HCT116 (cell line): ENCODE measurements around the gene TACR2. TPM values are rescaled to one million over a fixed set of nuclear protein-coding genes. Genes with fewer than 3 reads are reported as not detected.
A peak's percentile ranks its signal among the peaks of the same experiment; 100 is the strongest.

Experiments
- ATAC-seq: fragments of 200-7000 bp; cut with Tn5 transposase; 2 replicates; pipeline ENCODE4 v1.9.1; 2020; ENCODE audit warnings: mild to moderate bottlenecking, moderate library complexity
- BruUV-seq: library from RNA; stranded (reverse); fragments of 400-500 nt; replicated peaks from 2 replicates; lab custom pipeline; 2021; lab: Mats Ljungman, UMichigan
- CTCF ChIA-PET: fragments of 300-600 bp; sonication (Branson Sonifier 250); formaldehyde crosslinking; loops from one replicate; lab custom pipeline; 2021; ENCODE audit warnings: antibody characterized with exemption; lab: Charles Lee
- POLR2A ChIA-PET: fragments of 300-600, 350-600 bp; sonication (Branson Sonifier 250); formaldehyde crosslinking; loops from one replicate; lab custom pipeline; 2021; ENCODE audit warnings: antibody characterized with exemption; lab: Charles Lee
- RAD21 ChIA-PET, 2 experiments: fragments of 300-600 bp; sonication (Branson Sonifier 250); formaldehyde crosslinking; loops; one replicate each; lab custom pipeline; 2023; ENCODE audit warnings: low total read pairs in 2 of 2; ENCODE audit not compliant: uncharacterized antibody in 2 of 2, unreplicated experiment in 2 of 2, low non-redundant PET in 1 of 2; lab: Charles Lee
- DNase-seq: peaks from one replicate; pipeline ENCODE4 v3.0.0-alpha.2; 2010; ENCODE audit warnings: low read depth, low spot score
- H2AFZ ChIP-seq: fragments of 200-600 bp; shearing (Covaris generic), sonication (generic); 2 replicates; pipeline ENCODE4 v1.6.1; 2017; ENCODE audit warnings: low read depth, mixed run types, mixed read lengths, antibody characterized with exemption, low read length; ENCODE audit not compliant: poor library complexity, severe bottlenecking
- H3K27ac ChIP-seq: 2 replicates; pipeline ENCODE4 v1.5.1; 2012; ENCODE audit warnings: low read depth, low read length
- H3K27me3 ChIP-seq: fragments of 200-600 bp; sonication (generic); 2 replicates; pipeline ENCODE4 v1.6.1; 2016; ENCODE audit warnings: mixed run types, low read length, mixed read lengths; ENCODE audit not compliant: insufficient read depth
- H3K36me3 ChIP-seq, 2 experiments: fragments of 200-500 bp in 1 of 2; fragments of 200-600 bp in 1 of 2; sonication (Bioruptor generic) in 1 of 2; sonication (generic) in 1 of 2; 2 replicates each; pipeline versions ENCODE4 v1.5.1 to v1.6.1; 2014 to 2016; ENCODE audit warnings: low read length in 2 of 2, inconsistent platforms in 1 of 2, mixed read lengths in 1 of 2, mixed run types in 1 of 2; ENCODE audit not compliant: insufficient read depth in 2 of 2, control insufficient read depth in 1 of 2
- H3K4me1 ChIP-seq, 2 experiments: fragments of 200-600 bp in 1 of 2; sonication (generic) in 1 of 2; 2 replicates each; pipeline versions ENCODE4 v1.5.1 to v1.6.1; 2012 to 2017; ENCODE audit warnings: low read length in 2 of 2, inconsistent platforms in 1 of 2, mild to moderate bottlenecking in 1 of 2, mixed read lengths in 1 of 2, mixed run types in 1 of 2, moderate library complexity in 1 of 2; ENCODE audit not compliant: insufficient read depth in 2 of 2, control insufficient read depth in 1 of 2
- H3K4me2 ChIP-seq: fragments of 200-600 bp; sonication (generic); 2 replicates; pipeline ENCODE4 v1.6.1; 2017; ENCODE audit warnings: mixed run types, low read length, mixed read lengths
- H3K4me3 ChIP-seq, 2 experiments: fragments of 200-600 bp in 1 of 2; sonication (generic) in 1 of 2; replicated peaks in 1 of 2; 2 replicates each; pipeline ENCODE4 v1.5.1; 2011 to 2016; ENCODE audit warnings: low read length in 2 of 2, control low read depth in 1 of 2, low read depth in 1 of 2, mild to moderate bottlenecking in 1 of 2, mixed read lengths in 1 of 2, mixed run types in 1 of 2
- H3K79me2 ChIP-seq: fragments of 200-600 bp; sonication (generic); 2 replicates; pipeline ENCODE4 v1.6.1; 2017; ENCODE audit warnings: mild to moderate bottlenecking, mixed run types, low read length, moderate library complexity, mixed read lengths; ENCODE audit not compliant: insufficient read depth
- H3K9ac ChIP-seq: fragments of 200-600 bp; sonication (generic); 2 replicates; pipeline ENCODE4 v1.6.1; 2016; ENCODE audit warnings: low read length, mixed read lengths
- H3K9me2 ChIP-seq: fragments of 200-600 bp; sonication (generic), shearing (Covaris generic); 2 replicates; pipeline ENCODE4 v1.6.1; 2017; ENCODE audit warnings: mixed run types, mild to moderate bottlenecking, moderate library complexity; ENCODE audit not compliant: insufficient read depth
- H3K9me3 ChIP-seq, 2 experiments: fragments of 200-500 bp in 1 of 2; fragments of 200-600 bp in 1 of 2; sonication (Bioruptor generic) in 1 of 2; sonication (generic) in 1 of 2; 2 replicates each; pipeline ENCODE4 v1.6.1; 2014 to 2017; ENCODE audit warnings: low read length in 2 of 2, mixed read lengths in 2 of 2, inconsistent platforms in 1 of 2, low read depth in 1 of 2, mild to moderate bottlenecking in 1 of 2, mixed run types in 1 of 2, moderate library complexity in 1 of 2; ENCODE audit not compliant: control insufficient read depth in 1 of 2, insufficient read depth in 1 of 2
- H4K20me1 ChIP-seq: fragments of 200-600 bp; sonication (generic), shearing (Covaris generic); 2 replicates; pipeline ENCODE4 v1.6.1; 2017; ENCODE audit warnings: mixed run types, mild to moderate bottlenecking, moderate library complexity; ENCODE audit not compliant: insufficient read depth
- CEBPB ChIP-seq: IDR thresholded peaks from 2 replicates; pipeline ENCODE4 v1.6.1; 2012; ENCODE audit warnings: low read depth
- EGR1 ChIP-seq: IDR thresholded peaks from 2 replicates; pipeline ENCODE4 v1.6.1; 2012; ENCODE audit warnings: low read depth
- ELF1 ChIP-seq: IDR thresholded peaks from 2 replicates; pipeline ENCODE4 v1.6.1; 2012; ENCODE audit warnings: low read depth, borderline replicate concordance
- EZH2phosphoT487 ChIP-seq: fragments of 200-600 bp; IDR thresholded peaks from 2 replicates; pipeline ENCODE4 v1.6.1; 2018; ENCODE audit warnings: antibody characterized with exemption, borderline replicate concordance
- FOSL1 ChIP-seq: IDR thresholded peaks from 2 replicates; pipeline ENCODE4 v1.6.1; 2012; ENCODE audit warnings: low read depth
- POLR2A ChIP-seq: IDR thresholded peaks from 2 replicates; pipeline ENCODE4 v1.7.0; 2011; ENCODE audit warnings: borderline replicate concordance; ENCODE audit not compliant: insufficient read depth, insufficient read length; ENCODE audit errors: extremely low read depth
- POLR2AphosphoS5 ChIP-seq: IDR thresholded peaks from 2 replicates; pipeline ENCODE4 v1.6.1; 2011; ENCODE audit warnings: mild to moderate bottlenecking, low read depth, low read length, moderate library complexity
- SP1 ChIP-seq: IDR thresholded peaks from 2 replicates; pipeline ENCODE4 v1.6.1; 2012; ENCODE audit warnings: low read depth
- SRF ChIP-seq: IDR thresholded peaks from 2 replicates; pipeline ENCODE4 v1.6.1; 2012; ENCODE audit warnings: low read depth
- TCF7L2 ChIP-seq: IDR thresholded peaks from 2 replicates; pipeline ENCODE4 v1.7.0; 2011; ENCODE audit warnings: borderline replicate concordance, inconsistent platforms; ENCODE audit not compliant: insufficient read depth, insufficient read length; ENCODE audit errors: extremely low read depth
- ZFX ChIP-seq: fragments of 450-650 bp; IDR thresholded peaks from 2 replicates; pipeline ENCODE4 v1.6.1; 2017
- ZNF274 ChIP-seq: fragments of 200-500 bp; sonication (Bioruptor generic); IDR thresholded peaks from 2 replicates; pipeline ENCODE4 v1.6.1; 2014; ENCODE audit warnings: mild to moderate bottlenecking, low read depth, low read length, inconsistent platforms
- intact Hi-C: fragments of 100-400 bp; cut with micrococcal nuclease; formaldehyde crosslinking; loops from 2 replicates; pipeline ENCODE4 v1.10.0; 2022
- total RNA-seq: library from RNA; stranded (reverse); gene quantifications from one replicate; pipeline ENCODE4 v1.2.1, GENCODE V29; 2021; ENCODE audit not compliant: unreplicated experiment
- TF ChIP-seq, protein P1 (sequence below): IDR thresholded peaks from 2 replicates; pipeline ENCODE4 v1.6.1; 2012
- TF ChIP-seq, protein P2 (sequence below): IDR thresholded peaks from 2 replicates; pipeline ENCODE4 v1.6.1; 2011; ENCODE audit warnings: mild to moderate bottlenecking, low read length, moderate library complexity; ENCODE audit not compliant: insufficient replicate concordance; ENCODE audit errors: extremely low read depth
- TF ChIP-seq, protein P3 (sequence below), 3 experiments: fragments of 200-600 bp in 1 of 3; sonication (generic) in 1 of 3; IDR thresholded peaks in 2 of 3; conservative IDR thresholded peaks in 1 of 3; 2 replicates each; pipeline ENCODE4 v1.5.1; 2012 to 2017; ENCODE audit warnings: low read depth in 2 of 3, low read length in 2 of 3, antibody characterized with exemption in 1 of 3, borderline replicate concordance in 1 of 3, control low read depth in 1 of 3, mild to moderate bottlenecking in 1 of 3, mixed read lengths in 1 of 3, mixed run types in 1 of 3, moderate library complexity in 1 of 3; ENCODE audit not compliant: insufficient read depth in 1 of 3

Gene TACR2
- total RNA-seq, 1 experiment from 2014 or later: not detected

DNA sequence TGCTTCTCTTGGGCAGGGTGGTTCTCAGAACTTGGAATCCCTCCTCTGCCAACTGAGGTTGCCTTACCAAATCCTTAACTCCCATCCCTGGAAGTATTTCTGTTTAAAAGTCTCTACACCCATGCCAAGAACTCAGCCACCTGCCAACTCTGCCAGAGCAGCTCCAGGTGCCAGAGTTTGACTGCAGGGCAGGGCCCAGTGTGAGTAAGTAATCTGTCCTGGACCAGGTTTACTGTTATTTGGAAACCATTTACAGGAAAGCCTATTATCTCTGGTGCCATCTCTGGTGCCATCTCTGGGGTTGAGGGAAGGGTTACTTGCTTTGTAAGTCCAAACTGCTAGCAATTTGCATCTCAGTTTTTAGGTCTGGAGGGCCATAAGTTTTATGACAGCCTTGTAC, 37.1 kb upstream of the TACR2 start:
- H3K4me1 ChIP-seq: peaks cover 45 to 64% of the 10 kb centered on the region in 2 experiments
- no peaks in the 10 kb centered on the region for H3K27me3 ChIP-seq
- peaks cover 4% of the 10 kb centered on the region; the same call in 1 of the 2 replicates for H3K79me2 ChIP-seq
- 0 out of 4 replicates have a peak, but pooled peaks cover 0 to 3% of the 10 kb centered on the region in 2 experiments for H3K36me3 ChIP-seq
- CTCF ChIA-PET: no interaction called here
- RAD21 ChIA-PET: no interaction called here
- TF ChIP-seq CEBPB (no peak), ELF1 (no peak), EZH2phosphoT487 (no peak), TCF7L2 (no peak), ZFX (no peak), SRF (no peak), FOSL1 (no peak)
- TF ChIP-seq, protein P1, sequence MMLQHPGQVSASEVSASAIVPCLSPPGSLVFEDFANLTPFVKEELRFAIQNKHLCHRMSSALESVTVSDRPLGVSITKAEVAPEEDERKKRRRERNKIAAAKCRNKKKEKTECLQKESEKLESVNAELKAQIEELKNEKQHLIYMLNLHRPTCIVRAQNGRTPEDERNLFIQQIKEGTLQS: no peak
- H3K27ac ChIP-seq: no peak overlapping the region
- DNase-seq (no peak), ATAC-seq (no peak)
- no peak overlapping the region for H3K4me2 ChIP-seq
- H2AFZ ChIP-seq: no peak overlapping the region
- H4K20me1 ChIP-seq: no peaks in the 10 kb centered on the region
- no TSS peak for BruUV-seq
- H3K9me3 ChIP-seq: no peaks in the 10 kb centered on the region
- POLR2A ChIA-PET: no interaction called here
- no peaks in the 10 kb centered on the region for H3K9me2 ChIP-seq
- no peak overlapping the region for H3K9ac ChIP-seq
- H3K4me3 ChIP-seq: no peak overlapping the region
- intact Hi-C loops: loop anchor here (10.0 kb wide), 1 partner anchor 51 kb away; no protein-coding TSS in a partner anchor

DNA sequence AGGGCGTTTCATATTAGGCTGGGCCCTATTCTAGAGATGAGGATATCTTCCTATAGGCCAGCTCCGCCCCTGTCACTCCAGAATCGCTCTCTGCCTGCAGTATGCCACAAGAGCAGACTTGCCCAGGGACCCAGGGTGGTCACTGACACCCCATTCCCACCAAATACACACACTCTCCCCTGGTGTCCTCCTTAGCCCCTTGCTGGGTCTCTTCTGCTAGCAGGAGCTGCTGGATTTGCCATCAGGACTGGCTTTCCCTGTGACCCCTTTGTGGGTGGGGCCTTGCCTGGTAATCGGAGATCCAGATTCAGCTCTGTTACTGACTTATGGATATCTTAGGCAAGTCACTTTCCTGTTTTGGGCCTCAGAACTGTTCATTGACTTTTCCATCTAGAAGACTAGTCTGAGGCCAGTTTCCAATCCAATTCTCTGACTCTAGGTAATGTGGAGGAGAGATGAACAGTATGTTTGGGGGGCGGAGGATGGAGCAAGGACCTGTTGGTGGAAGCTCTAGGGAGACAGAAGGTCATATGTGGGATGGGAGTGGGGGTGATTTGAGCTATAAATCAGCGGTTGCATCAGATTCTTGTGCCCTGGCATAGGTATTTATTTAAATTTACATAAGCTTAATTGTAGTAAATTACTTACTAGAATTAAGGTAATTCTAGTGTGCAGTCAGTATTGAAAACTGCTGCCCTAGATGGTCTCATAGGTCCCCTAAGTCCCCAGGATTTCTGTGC, 36.1 kb upstream of the TACR2 start:
- POLR2A ChIA-PET: no interaction called here
- Histone ChIP-seq H3K27ac (no peak overlapping the region), H3K27me3 (no peaks in the 10 kb centered on the region), H3K4me2 (peak overlapping the region; percentile 95), H3K79me2 (peaks cover 4% of the 10 kb centered on the region; the same call in 1 of the 2 replicates), H3K9ac (no peak overlapping the region), H3K36me3 (0 out of 4 replicates have a peak, but pooled peaks cover 0 to 3% of the 10 kb centered on the region in 2 experiments), H3K9me2 (no peaks in the 10 kb centered on the region), H3K4me3 (peak overlapping the region in 1 of 2 experiments; percentile 82; a peak in 1 of 4 replicates), H2AFZ (no peak overlapping the region), H4K20me1 (no peaks in the 10 kb centered on the region), H3K4me1 (peaks cover 39 to 64% of the 10 kb centered on the region in 2 experiments), H3K9me3 (no peaks in the 10 kb centered on the region)
- ATAC-seq (no peak), DNase-seq (no peak)
- intact Hi-C loops: loop anchor here (10.0 kb wide), 1 partner anchor 52 kb away; no protein-coding TSS in a partner anchor
- BruUV-seq: no TSS peak
- CTCF ChIA-PET: no interaction called here
- RAD21 ChIA-PET: no interaction called here
- TF ChIP-seq ZFX (no peak), SP1 (no peak), ELF1 (no peak), CEBPB (no peak), FOSL1 (no peak), EGR1 (no peak), POLR2AphosphoS5 (no peak), ZNF274 (no peak), SRF (no peak), TCF7L2 (no peak), POLR2A (no peak)
- TF ChIP-seq, protein P2, sequence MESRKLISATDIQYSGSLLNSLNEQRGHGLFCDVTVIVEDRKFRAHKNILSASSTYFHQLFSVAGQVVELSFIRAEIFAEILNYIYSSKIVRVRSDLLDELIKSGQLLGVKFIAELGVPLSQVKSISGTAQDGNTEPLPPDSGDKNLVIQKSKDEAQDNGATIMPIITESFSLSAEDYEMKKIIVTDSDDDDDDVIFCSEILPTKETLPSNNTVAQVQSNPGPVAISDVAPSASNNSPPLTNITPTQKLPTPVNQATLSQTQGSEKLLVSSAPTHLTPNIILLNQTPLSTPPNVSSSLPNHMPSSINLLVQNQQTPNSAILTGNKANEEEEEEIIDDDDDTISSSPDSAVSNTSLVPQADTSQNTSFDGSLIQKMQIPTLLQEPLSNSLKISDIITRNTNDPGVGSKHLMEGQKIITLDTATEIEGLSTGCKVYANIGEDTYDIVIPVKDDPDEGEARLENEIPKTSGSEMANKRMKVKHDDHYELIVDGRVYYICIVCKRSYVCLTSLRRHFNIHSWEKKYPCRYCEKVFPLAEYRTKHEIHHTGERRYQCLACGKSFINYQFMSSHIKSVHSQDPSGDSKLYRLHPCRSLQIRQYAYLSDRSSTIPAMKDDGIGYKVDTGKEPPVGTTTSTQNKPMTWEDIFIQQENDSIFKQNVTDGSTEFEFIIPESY: no peak
- TF ChIP-seq, protein P3, sequence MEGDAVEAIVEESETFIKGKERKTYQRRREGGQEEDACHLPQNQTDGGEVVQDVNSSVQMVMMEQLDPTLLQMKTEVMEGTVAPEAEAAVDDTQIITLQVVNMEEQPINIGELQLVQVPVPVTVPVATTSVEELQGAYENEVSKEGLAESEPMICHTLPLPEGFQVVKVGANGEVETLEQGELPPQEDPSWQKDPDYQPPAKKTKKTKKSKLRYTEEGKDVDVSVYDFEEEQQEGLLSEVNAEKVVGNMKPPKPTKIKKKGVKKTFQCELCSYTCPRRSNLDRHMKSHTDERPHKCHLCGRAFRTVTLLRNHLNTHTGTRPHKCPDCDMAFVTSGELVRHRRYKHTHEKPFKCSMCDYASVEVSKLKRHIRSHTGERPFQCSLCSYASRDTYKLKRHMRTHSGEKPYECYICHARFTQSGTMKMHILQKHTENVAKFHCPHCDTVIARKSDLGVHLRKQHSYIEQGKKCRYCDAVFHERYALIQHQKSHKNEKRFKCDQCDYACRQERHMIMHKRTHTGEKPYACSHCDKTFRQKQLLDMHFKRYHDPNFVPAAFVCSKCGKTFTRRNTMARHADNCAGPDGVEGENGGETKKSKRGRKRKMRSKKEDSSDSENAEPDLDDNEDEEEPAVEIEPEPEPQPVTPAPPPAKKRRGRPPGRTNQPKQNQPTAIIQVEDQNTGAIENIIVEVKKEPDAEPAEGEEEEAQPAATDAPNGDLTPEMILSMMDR (IDR thresholded peaks at IDR 0.05 in 2 of 3, conservative IDR thresholded peaks at IDR 0.05 in 1 of 3; ENCODE audit: borderline replicate concordance in 1 of 3, insufficient read depth in 1 of 3, low read depth in 2 of 3, low read length in 2 of 3): no peak
